ENCODE data around the gene MSTO1. TPM values are rescaled to one million over a fixed set of nuclear protein-coding genes. Genes with fewer than 3 reads are reported as not detected.
"Not testable (repeated sequence)": the region's sequence is repeated elsewhere in the genome, so short reads cannot be mapped to it uniquely, and the experiment has no call there.

Gene MSTO1
- 10 to 100 TPM; 54.3 to 71.9 (median 58.4) TPM for polyA plus RNA-seq (ENCODE audit: insufficient read length in 4 of 4)

DNA sequence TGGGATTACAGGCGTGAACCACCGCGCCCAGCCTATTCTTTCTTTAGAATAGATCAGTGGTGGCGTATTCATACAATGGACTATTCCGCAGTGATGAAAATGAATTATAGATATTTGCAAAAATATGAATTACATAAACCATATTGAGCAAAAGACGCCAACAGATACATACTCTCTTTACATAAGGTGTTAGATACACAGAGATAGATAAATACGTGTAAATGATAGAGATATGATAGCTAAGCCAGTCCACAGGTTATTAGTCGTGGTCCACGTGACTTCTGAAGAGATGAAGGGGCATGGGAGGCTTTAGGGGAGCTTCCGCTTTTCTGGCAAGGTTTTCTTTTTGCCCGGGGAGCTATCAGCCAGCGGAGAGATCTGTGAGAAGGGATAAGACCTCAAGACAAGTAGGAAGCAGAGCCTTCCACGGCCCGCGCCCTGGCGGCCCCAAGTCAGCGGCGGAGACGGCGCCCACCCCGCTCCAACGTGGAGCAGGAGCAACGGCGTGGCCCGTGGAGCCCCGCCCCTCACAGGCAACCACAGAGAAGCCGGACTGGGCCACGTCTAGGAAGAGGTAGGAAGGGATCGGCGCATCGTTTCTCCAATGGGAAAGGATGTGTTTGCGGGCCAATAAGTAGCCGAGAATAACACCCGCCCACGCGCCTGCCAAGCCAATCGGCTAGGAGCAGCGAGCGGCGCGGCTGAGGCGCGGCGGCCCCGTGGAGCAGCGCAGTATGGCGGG, at the start of gene MSTO1:
Gene MSTO1 (plus strand): TSS at position 704 of the 742 bp plus-strand sequence. CDS start 31 bp downstream, at position 735.
- DNase-seq (ENCODE audit: low read depth in 4 of 4, low spot score in 3 of 4), result peak; percentile 81 to 90 (median 87)

DNA sequence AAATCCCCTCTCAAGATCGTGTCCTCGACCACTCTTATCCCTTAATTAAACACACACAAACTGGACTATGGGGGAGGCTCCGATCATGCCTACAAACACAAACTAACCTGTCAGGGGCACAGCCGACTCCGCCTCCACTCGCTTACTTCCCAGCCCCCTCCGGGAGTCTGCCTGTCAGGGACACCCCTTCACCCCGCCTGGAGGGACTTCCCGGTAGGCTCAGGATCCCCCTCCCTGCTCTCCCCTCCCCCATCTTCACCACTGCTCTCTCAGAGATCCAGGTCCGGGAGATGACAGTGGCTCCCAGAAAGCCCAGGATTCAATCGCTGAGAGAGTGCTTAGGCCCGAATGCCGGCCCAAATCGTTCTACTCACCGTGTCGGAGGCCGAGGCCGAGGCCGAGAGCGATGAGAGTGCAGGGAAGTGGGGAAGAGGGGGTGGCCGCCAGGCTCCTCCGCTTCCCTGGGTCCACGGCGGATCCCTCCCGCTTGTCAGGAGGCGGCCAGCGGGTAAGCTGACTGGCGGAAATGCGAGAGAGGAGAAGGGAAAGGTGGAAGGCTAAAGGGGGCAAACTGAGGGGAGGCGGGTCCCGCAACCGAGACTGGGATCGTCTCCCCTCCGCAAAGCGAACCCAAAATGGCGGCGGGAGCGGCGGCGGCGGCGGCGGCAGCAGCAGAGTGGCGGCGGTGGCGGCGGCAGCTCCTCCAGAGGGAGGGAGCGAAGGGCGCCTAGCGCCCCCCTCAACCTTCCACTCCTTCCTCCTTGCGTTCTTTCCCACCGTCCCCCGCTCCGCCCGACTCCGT, 48.0 kb upstream of the MSTO1 start:
- peak in 1 of 4 donors; percentile 14 for DNase-seq (ENCODE audit: low read depth in 4 of 4, low spot score in 3 of 4)

DNA sequence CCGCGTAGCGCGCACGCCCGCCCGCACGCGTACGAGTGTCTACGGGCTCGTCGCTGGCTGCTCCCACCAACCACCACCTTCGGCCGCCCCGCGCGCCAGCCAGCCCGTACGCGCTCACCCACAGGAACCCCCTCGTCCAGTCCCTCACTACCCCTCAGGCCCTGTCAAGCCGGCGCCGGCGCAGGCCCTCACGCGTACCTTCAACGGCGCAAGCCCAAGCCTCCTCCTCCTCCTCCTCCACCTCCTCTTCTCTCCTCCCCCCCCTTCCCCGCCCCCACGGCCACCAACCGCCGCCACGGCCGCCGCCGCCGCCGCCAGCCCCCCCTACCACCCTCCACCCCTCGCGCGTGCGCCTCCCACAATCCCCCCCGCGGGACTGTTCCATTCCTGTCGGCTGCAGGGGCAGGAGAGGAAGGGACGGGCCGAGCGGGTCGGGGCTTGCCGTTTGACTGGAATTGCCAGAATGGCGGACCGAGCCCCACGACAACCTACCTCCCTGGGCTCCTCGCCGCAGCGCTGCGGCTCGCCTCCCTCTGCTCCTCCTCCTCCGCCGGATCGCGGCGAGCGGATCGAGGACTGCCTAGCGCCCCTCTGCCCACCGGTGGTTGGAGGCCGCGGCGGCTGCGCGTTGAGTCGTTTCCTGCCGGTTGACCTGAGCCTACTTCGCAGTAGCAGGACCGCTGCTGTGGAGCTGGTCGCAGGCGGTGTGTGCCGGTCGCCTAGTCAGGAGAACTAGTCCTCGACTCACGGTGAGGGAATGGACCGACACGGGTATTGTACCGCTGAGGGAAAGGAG, 47.2 kb upstream of the MSTO1 start, which contains the start of gene ASH1L:
Gene ASH1L (minus strand): TSS at position 223 of the 796 bp plus-strand sequence. CDS start 41,284 bp downstream, outside the sequence.
- peak; percentile 89 to 92 (median 90) for DNase-seq (ENCODE audit: low read depth in 4 of 4, low spot score in 3 of 4)

DNA sequence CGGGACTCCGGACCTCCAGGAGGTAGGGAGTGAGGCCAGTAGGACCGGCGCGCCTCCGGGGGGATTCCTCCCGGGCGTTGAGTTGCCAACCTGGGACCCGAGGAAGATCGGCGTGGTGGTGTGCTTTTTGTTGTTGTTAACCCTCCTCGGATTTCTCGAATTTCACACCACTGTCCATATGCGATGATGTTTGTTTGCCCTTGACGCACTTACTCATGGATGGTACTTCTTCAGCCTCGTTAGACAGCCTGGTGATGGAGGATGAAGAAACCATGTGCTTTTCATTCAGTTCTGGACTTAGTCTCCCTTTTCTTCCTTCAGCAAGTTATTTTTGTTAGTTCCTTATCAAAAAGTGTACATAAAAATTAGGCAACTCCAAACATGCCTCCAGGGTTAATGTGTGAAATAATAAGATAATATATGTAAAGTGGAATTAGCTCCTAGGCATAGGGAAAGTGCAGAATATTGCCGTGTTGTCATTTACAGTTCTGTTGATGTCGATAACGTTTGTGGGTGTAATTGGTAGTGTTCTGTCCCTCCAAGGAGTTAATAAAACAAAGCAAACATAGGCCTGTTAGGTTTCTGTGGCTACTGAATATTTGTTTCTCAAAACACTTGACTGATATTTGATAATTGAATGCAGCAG, 46.5 kb upstream of the MSTO1 start:
- not testable (repeated sequence) for DNase-seq (ENCODE audit: low read depth in 4 of 4, low spot score in 3 of 4)

GRCh38 chr1:155569988-155570592, 39.9 kb upstream of the MSTO1 start:
- no peak for DNase-seq (ENCODE audit: low read depth in 4 of 4, low spot score in 3 of 4)

- no peak for DNase-seq (ENCODE audit: low read depth in 4 of 4, low spot score in 3 of 4)
Observed at GRCh38 chr1:155570593-155570990, 39.4 kb upstream of the MSTO1 start.

GRCh38 chr1:155574077-155574476, 35.9 kb upstream of the MSTO1 start:
- no peak for DNase-seq (ENCODE audit: low read depth in 4 of 4, low spot score in 3 of 4)

GRCh38 chr1:155575608-155576007, 34.4 kb upstream of the MSTO1 start:
- DNase-seq (ENCODE audit: low read depth in 4 of 4, low spot score in 3 of 4), result not testable (repeated sequence)

DNA sequence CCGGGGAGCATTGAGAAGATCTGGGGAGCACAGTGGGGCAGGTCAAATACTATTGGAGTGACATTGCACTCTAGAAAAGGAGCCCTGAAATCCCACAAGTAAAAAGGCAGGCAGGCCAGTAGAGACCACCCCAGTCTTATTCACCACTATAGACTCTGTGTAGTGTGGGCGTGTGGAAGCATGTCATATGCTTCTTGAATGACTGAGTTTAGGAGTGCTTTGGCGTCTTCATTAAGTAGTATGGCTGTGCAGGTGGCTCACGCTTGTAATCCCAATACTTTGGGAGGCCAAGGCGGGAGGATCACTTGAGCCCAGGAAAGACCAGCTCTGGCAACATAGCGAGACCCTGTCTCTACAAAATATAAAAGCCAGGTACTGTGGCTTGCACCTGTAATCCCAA, 26.2 kb upstream of the MSTO1 start:
- DNase-seq (ENCODE audit: low read depth in 4 of 4, low spot score in 3 of 4), result not testable (repeated sequence)

DNA sequence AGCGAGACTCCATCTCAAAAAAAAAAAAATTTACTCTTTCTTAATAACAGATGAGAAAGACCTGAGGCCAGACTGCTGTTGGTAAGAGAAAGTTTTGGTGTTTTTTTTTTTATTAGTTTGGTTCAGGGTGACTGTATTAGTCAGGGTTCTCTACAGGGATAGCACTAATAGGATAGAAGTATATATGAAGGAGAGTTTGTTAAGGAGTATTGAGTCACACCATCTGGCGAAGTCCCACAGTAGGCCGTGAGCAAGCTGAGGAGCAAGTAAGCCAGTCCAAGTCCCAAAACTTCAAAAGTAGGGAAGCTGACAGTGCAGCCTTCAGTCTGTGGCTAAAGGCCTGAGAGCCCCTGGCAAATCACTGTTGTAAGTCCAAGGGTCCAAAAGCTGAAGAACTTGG, 20.7 kb upstream of the MSTO1 start:
- DNase-seq (ENCODE audit: low read depth in 4 of 4, low spot score in 3 of 4), result not testable (repeated sequence)

GRCh38 chr1:155590516-155591247, 19.3 kb upstream of the MSTO1 start:
- DNase-seq (ENCODE audit: low read depth in 4 of 4, low spot score in 3 of 4), result not testable (repeated sequence)

DNA sequence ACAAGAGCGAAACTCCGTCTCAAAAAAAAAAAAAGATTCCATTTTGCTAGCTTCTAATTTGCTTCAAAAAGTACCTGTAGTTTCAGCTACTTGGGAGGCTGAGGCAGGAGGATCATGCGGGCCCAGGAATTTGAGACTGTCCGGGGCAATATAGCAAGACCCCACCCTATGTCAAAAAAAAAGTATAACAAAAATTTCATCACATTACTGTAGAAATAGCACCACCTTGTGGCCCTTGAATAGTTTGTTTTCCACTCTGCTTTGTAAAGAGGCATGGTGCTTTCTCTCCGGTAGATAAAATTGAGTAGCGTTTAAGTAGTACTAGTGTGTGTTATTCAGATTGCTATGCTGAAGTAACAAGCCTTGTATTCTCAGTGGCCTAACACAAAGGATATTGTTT, 18.2 kb upstream of the MSTO1 start:
- DNase-seq (ENCODE audit: low read depth in 4 of 4, low spot score in 3 of 4), result peak in 1 of 4 donors; percentile 6

GRCh38 chr1:155595877-155596474, 14.0 kb upstream of the MSTO1 start:
- not testable (repeated sequence) for DNase-seq (ENCODE audit: low read depth in 4 of 4, low spot score in 3 of 4)

GRCh38 chr1:155596864-155597263, 13.2 kb upstream of the MSTO1 start:
- no peak for DNase-seq (ENCODE audit: low read depth in 4 of 4, low spot score in 3 of 4)

DNA sequence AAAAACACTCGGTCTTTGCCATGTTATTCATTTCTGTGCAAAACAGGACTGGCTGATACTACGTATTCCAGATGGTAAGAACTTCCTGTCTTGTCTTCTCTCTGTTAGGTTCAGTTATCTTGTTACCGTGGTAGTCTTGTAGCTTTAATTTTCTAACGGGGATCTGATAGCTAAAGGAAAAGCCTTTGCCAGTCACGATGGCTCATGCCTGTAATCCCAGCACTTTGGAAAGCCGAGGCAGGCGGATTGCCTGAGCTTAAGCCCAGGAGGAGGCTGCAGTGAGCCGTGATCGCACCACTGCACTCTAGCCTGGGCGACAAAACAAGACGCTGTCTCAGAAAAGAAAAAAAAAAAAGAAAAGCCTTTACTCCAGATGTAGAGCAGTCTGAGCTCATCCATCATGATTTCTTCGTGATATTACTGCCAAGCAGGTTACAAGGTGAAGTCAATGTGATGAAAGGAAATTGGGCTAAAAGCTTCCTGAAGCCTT, 11.1 kb upstream of the MSTO1 start:
- peak in 1 of 4 donors; percentile 7 for DNase-seq (ENCODE audit: low read depth in 4 of 4, low spot score in 3 of 4)

DNA sequence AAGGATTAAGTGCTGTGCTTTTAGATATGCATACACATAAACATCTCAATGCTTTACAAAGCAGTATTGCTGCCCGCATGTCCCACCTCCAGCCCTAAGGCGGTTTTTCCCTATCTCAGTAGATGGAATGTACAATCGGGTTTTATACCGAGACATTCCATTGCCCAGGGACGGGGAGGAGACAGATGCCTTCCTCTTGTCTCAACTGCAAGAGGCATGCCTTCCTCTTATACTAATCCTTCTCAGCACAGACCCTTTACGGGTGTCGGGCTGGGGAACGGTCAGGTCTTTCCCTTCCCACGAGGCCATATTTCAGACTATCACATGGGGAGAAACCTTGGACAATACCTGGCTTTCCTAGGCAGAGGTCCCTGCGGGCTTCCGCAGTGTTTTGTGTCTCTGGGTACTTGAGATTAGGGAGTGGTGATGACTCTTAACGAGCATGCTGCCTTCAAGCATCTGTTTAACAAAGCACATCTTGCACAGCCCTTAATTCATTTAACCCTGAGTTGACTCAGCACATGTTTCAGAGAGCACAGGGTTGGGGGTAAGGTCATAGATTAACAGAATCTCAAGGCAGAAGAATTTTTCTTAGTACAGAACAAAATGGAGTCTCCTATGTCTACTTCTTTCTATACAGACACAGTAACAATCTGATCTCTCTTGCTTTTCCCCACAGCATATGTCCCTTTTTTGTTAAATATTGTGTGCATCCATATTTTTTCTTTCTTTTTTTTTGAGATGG, 10.0 kb upstream of the MSTO1 start:
- DNase-seq (ENCODE audit: low read depth in 4 of 4, low spot score in 3 of 4), result not testable (repeated sequence)

- DNase-seq (ENCODE audit: low read depth in 4 of 4, low spot score in 3 of 4), result no peak
Observed at GRCh38 chr1:155607708-155608107, 2.3 kb upstream of the MSTO1 start.

GRCh38 chr1:155608888-155609225, 1.2 kb upstream of the MSTO1 start:
- no peak for DNase-seq (ENCODE audit: low read depth in 4 of 4, low spot score in 3 of 4)
